CD14-positive monocyte (primary cell): Measurements from ENCODE around the gene NPHP3. TPM values are rescaled to one million over a fixed set of nuclear protein-coding genes. Genes with fewer than 3 reads are reported as not detected.

ENCODE experiments used
- DNase-seq, 3 donors: peaks; one replicate each; pipeline ENCODE4 v3.0.0-alpha.2; 2011 to 2022
- H2AFZ ChIP-seq: 2 replicates; pipeline ENCODE4 v1.6.0; 2012; ENCODE audit warnings: mild to moderate bottlenecking, low read depth, low read length, inconsistent platforms; ENCODE audit not compliant: insufficient read depth, poor library complexity, severe bottlenecking
- H3K27ac ChIP-seq, 2 donors: 1 replicate in 1 of 2; 2 replicates in 1 of 2; pipeline ENCODE4 v1.5.1; 2012 to 2013; ENCODE audit warnings: low read length in 2 of 2, control low read depth in 1 of 2, inconsistent platforms in 1 of 2, low read depth in 1 of 2, mild to moderate bottlenecking in 1 of 2
- H3K27me3 ChIP-seq, 2 donors: one replicate each; pipeline versions ENCODE4 v1.6.0 to v1.6.1; 2011 to 2013; ENCODE audit warnings: low read length in 2 of 2; ENCODE audit not compliant: control insufficient read depth in 2 of 2, insufficient read depth in 2 of 2
- H3K36me3 ChIP-seq, 2 donors: replicated peaks in 1 of 2; 1 replicate in 1 of 2; 2 replicates in 1 of 2; pipeline versions ENCODE4 v1.5.1 to v1.6.1; 2012 to 2013; ENCODE audit warnings: low read length in 2 of 2, control low read depth in 1 of 2, inconsistent platforms in 1 of 2, mild to moderate bottlenecking in 1 of 2; ENCODE audit not compliant: insufficient read depth in 2 of 2, control insufficient read depth in 1 of 2
- H3K4me1 ChIP-seq, 2 donors: 1 replicate in 1 of 2; 2 replicates in 1 of 2; pipeline versions ENCODE4 v1.5.1 to v1.6.1; 2012 to 2013; ENCODE audit warnings: low read length in 2 of 2, control low read depth in 1 of 2, inconsistent platforms in 1 of 2, mild to moderate bottlenecking in 1 of 2, moderate library complexity in 1 of 2; ENCODE audit not compliant: insufficient read depth in 2 of 2, control insufficient read depth in 1 of 2
- H3K4me2 ChIP-seq: replicated peaks from 2 replicates; pipeline ENCODE3; 2012; ENCODE audit warnings: low read length, moderate library complexity, mild to moderate bottlenecking; ENCODE audit not compliant: poor library complexity, severe bottlenecking; ENCODE audit errors: extremely low read depth
- H3K4me3 ChIP-seq, 3 experiments: fragments of 200-600 bp in 1 of 3; sonication (generic) in 1 of 3; replicated peaks in 1 of 3; 1 replicate in 2 of 3; 2 replicates in 1 of 3; pipeline ENCODE4 v1.5.1; 2011 to 2013; ENCODE audit warnings: low read length in 3 of 3, mild to moderate bottlenecking in 3 of 3, control low read depth in 2 of 3, low read depth in 2 of 3, inconsistent platforms in 1 of 3, moderate library complexity in 1 of 3
- H3K79me2 ChIP-seq: 2 replicates; pipeline ENCODE4 v1.6.0; 2012; ENCODE audit warnings: mild to moderate bottlenecking, control low read depth, inconsistent platforms, low read length, moderate library complexity; ENCODE audit not compliant: insufficient read depth
- H3K9ac ChIP-seq: 2 replicates; pipeline ENCODE4 v1.6.0; 2017; ENCODE audit warnings: low read length, mild to moderate bottlenecking; ENCODE audit not compliant: insufficient read depth, poor library complexity, severe bottlenecking
- H3K9me3 ChIP-seq, 2 donors: replicated peaks in 1 of 2; 1 replicate in 1 of 2; 2 replicates in 1 of 2; pipeline versions ENCODE4 v1.5.1 to v1.6.1; 2012 to 2013; ENCODE audit warnings: low read length in 2 of 2, control low read depth in 1 of 2; ENCODE audit not compliant: control insufficient read depth in 1 of 2, insufficient read depth in 1 of 2
- H4K20me1 ChIP-seq: 2 replicates; pipeline ENCODE4 v1.6.0; 2012; ENCODE audit warnings: mild to moderate bottlenecking, low read length, control low read depth, moderate library complexity; ENCODE audit not compliant: insufficient read depth
- H3K27ac Mint-ChIP-seq, 7 donors: one replicate each; pipeline ENCODE4 v1.8.0; 2020; ENCODE audit warnings: mild to moderate bottlenecking in 7 of 7, mixed read lengths in 7 of 7, moderate library complexity in 6 of 7, inconsistent platforms in 2 of 7
- H3K27me3 Mint-ChIP-seq, 3 donors: one replicate each; pipeline ENCODE4 v1.8.0; 2021 to 2022; ENCODE audit warnings: low read depth in 3 of 3, mild to moderate bottlenecking in 3 of 3, mixed read lengths in 3 of 3, moderate library complexity in 3 of 3, inconsistent platforms in 1 of 3
- H3K36me3 Mint-ChIP-seq, 2 donors: one replicate each; pipeline ENCODE4 v1.8.0; 2020; ENCODE audit warnings: mixed read lengths in 2 of 2, inconsistent platforms in 1 of 2, mild to moderate bottlenecking in 1 of 2
- H3K4me1 Mint-ChIP-seq: one replicate; pipeline ENCODE4 v1.8.0; 2020; ENCODE audit warnings: mild to moderate bottlenecking, mixed read lengths
- H3K4me3 Mint-ChIP-seq, 2 donors: one replicate each; pipeline ENCODE4 v1.8.0; 2020; ENCODE audit warnings: mild to moderate bottlenecking in 2 of 2, mixed read lengths in 2 of 2, moderate library complexity in 1 of 2
- H3K9me3 Mint-ChIP-seq, 7 donors: one replicate each; pipeline ENCODE4 v1.8.0; 2020 to 2022; ENCODE audit warnings: mixed read lengths in 7 of 7, mild to moderate bottlenecking in 6 of 7, moderate library complexity in 6 of 7, inconsistent platforms in 2 of 7
- WGBS: methylation state at CpG from one replicate; pipeline ENCODE4 v1.1.5; 2013; ENCODE audit warnings: missing lambda C conversion rate; ENCODE audit not compliant: insufficient coverage; 5-methylcytosine and 5-hydroxymethylcytosine counted together
- intact Hi-C, 2 donors: fragments of 100-400 bp; cut with micrococcal nuclease; formaldehyde crosslinking; loops; one replicate each; pipeline versions ENCODE4 v1.15.0 to v1.15.1; 2023
- polyA plus RNA-seq, 3 donors: library from polyadenylated mRNA; depleted of rRNA in 1 of 3; unstranded in 2 of 3; stranded (reverse) in 1 of 3; fragments of 300-500 nt in 2 of 3; fragments of >200 nt in 1 of 3; fragmentation: Illumina TruSeq in 2 of 3; gene quantifications; 1 replicate in 2 of 3; 2 replicates in 1 of 3; pipeline ENCODE4 v1.2.3, GENCODE V29; 2012 to 2021
- TF ChIP-seq, protein P1 (sequence below): fragments of 200-600 bp; IDR thresholded peaks from one replicate; pipeline ENCODE4 v1.8.0; 2022; ENCODE audit warnings: antibody characterized with exemption, mild to moderate bottlenecking

Gene NPHP3
- polyA plus RNA-seq, 3 donors: 1.3 to 15.0 (median 2.0) TPM

DNA sequence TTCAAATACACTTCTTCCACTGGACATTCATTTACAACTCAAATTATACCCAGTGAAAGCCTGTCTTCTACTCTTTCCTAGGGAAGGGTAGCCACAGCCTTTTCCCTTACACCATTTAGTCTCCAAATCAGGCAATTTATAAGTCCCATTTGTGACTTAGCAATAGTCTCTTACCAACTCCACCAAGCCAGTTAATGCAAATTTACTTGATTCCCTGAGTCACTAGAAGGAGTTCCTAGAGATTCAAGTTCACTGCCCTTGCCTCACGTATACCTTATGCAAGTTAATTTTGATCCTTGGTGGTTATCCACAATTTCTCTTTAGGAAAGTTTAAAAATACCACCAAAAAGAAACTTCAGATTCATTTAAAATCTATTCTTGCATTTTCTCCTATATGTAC lies 16.1 kb upstream of the NPHP3 start:
- H3K4me3 ChIP-seq: no peak overlapping the region
- no peaks in the 10 kb centered on the region for H4K20me1 ChIP-seq
- H2AFZ ChIP-seq: no peak overlapping the region
- no peak overlapping the region for H3K4me2 ChIP-seq
- Mint-ChIP-seq H3K4me1 (no peaks in the 10 kb centered on the region), H3K27ac (no peak overlapping the region), H3K36me3 (no peaks in the 10 kb centered on the region), H3K9me3 (peaks cover 0 to 8% (median 2%) of the 10 kb centered on the region in 7 donors), H3K4me3 (no peak overlapping the region), H3K27me3 (peaks cover 0 to 6% (median 2%) of the 10 kb centered on the region in 3 donors)
- H3K9me3 ChIP-seq: no peaks in the 10 kb centered on the region
- DNase-seq: no peak
- H3K27ac ChIP-seq: no peak overlapping the region
- TF ChIP-seq, protein P1, sequence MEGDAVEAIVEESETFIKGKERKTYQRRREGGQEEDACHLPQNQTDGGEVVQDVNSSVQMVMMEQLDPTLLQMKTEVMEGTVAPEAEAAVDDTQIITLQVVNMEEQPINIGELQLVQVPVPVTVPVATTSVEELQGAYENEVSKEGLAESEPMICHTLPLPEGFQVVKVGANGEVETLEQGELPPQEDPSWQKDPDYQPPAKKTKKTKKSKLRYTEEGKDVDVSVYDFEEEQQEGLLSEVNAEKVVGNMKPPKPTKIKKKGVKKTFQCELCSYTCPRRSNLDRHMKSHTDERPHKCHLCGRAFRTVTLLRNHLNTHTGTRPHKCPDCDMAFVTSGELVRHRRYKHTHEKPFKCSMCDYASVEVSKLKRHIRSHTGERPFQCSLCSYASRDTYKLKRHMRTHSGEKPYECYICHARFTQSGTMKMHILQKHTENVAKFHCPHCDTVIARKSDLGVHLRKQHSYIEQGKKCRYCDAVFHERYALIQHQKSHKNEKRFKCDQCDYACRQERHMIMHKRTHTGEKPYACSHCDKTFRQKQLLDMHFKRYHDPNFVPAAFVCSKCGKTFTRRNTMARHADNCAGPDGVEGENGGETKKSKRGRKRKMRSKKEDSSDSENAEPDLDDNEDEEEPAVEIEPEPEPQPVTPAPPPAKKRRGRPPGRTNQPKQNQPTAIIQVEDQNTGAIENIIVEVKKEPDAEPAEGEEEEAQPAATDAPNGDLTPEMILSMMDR: no peak
- H3K27me3 ChIP-seq: peaks cover 0 to 7% of the 10 kb centered on the region in 2 donors
- intact Hi-C loops: no loop called here
- H3K9ac ChIP-seq: no peak overlapping the region
- H3K4me1 ChIP-seq: no peaks in the 10 kb centered on the region
- no peaks in the 10 kb centered on the region for H3K79me2 ChIP-seq
- WGBS: no CpG with 5 or more reads among the region's 1 CpG
- H3K36me3 ChIP-seq: no peaks in the 10 kb centered on the region

DNA sequence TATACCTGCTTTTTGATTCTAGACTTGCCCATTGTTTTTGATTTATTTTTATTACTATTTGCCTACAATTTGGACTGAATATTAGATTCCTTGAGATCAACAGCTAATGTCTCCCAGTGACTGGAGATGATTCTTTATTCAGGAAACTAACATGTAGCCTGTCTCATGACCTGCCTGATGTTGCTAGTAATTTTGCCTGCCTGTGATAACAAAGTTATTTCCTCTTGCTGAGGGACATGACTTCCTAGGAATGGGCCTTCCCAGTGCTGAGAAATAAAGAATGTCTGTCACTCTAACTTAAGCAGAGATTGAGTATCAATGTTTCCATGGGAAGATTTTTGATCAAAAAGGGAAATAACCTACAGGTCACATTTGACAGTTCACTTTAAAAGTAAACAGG lies 13.4 kb upstream of the NPHP3 start:
- no peak overlapping the region for H3K9ac ChIP-seq
- H2AFZ ChIP-seq: no peak overlapping the region
- no peak overlapping the region for H3K27ac Mint-ChIP-seq
- intact Hi-C loops: no loop called here
- H3K36me3 ChIP-seq: no peaks in the 10 kb centered on the region
- DNase-seq: no peak
- no peak overlapping the region for H3K4me3 ChIP-seq
- peaks cover 0 to 3% (median 0%) of the 10 kb centered on the region in 7 donors for H3K9me3 Mint-ChIP-seq
- H4K20me1 ChIP-seq: no peaks in the 10 kb centered on the region
- H3K36me3 Mint-ChIP-seq: no peaks in the 10 kb centered on the region
- no peaks in the 10 kb centered on the region for H3K79me2 ChIP-seq
- TF ChIP-seq, protein P1: no peak
- no peak overlapping the region for H3K27ac ChIP-seq
- no peaks in the 10 kb centered on the region for H3K9me3 ChIP-seq
- peaks cover 9 to 12% (median 9%) of the 10 kb centered on the region in 3 donors for H3K27me3 Mint-ChIP-seq
- no peaks in the 10 kb centered on the region for H3K4me1 ChIP-seq
- H3K4me2 ChIP-seq: no peak overlapping the region
- H3K27me3 ChIP-seq: peaks cover 4 to 14% of the 10 kb centered on the region in 2 donors
- no peak overlapping the region for H3K4me3 Mint-ChIP-seq
- H3K4me1 Mint-ChIP-seq: no peaks in the 10 kb centered on the region
